Astrocyte of the cerebellum (primary cell): ENCODE measurements around the gene TTC4.

Experiments used
- DNase-seq: peaks from one replicate; pipeline ENCODE4 v3.0.0-alpha.2; 2011; ENCODE audit warnings: low read depth
- H3K4me3 ChIP-seq: 2 replicates; pipeline ENCODE4 v1.5.1; 2011; ENCODE audit warnings: mild to moderate bottlenecking, low read depth, low read length, moderate library complexity
- CTCF ChIP-seq: IDR thresholded peaks from 2 replicates; pipeline ENCODE4 v1.5.1; 2012; ENCODE audit warnings: low read length, low read depth, moderate library complexity, mild to moderate bottlenecking; ENCODE audit errors: missing control alignments
- in situ Hi-C: cut with HindIII; loops from 2 replicates; pipeline ENCODE4 v1.10.0; 2017; ENCODE audit warnings: low sequenced_read_pairs

The TTC4 gene

DNA sequence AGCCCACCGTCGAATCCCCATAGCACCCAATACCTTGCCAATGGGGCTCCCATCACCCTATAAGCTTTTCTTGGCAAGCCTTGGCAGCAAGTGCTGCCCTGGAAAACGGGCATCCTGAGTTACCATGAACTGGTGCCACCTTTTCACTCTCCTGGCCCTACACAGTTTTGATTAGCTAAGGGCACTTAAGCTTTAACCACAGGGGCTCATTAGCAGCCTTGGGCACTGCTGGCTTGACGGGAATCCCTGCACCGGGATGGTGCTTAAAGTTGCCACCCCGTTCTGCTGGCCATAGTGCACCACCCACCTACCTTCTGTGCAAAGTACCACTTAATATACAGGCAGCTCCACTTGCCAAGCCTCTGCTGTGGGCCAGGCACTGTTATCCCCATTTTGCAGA, 34.9 kb downstream of the TTC4 start:
- in situ Hi-C loops = no loop called here
- DNase-seq = no peak
- no peak for TF ChIP-seq CTCF
- H3K4me3 ChIP-seq = no peak overlapping the region

DNA sequence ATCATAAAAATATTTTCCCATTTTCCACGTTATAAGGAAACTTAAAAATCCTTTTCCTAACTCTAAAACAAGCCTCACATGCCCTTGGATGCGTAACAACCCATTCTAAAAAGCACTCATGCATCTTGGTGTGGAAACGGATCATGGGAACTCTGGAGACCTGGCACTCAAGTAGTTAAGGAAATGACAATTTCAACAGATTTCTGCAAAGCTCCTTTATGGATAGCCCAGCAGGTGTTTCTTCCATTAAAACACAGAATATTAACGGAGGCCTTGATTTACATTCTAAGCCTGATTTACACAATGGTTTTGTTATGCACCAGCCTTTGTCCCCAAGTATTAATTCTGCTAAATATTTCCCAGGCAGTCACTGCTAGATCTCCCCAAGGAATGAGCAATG, 35.8 kb downstream of the TTC4 start:
- no peak for DNase-seq
- no peak for TF ChIP-seq CTCF
- in situ Hi-C loops = no loop called here
- no peak overlapping the region for H3K4me3 ChIP-seq

DNA sequence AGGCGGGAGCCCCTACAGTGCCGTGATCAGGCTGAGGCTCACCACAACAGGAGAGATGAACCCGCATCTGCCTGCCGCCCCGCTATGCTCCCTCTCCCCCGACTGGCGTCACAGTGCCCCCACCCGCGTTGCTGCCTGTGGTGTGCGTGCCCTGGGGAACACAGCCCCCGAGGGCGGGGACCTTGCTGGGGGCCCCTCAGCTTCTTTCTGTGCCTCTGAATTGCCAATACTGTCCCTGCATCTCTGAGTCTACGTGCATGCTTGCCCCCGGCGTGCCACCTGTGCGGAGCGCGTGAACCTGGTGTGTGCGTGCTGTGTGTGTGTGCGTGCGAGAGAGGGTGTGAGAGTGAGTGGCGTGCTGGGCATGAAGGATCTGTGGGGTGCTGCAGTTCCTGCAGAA, 38.4 kb downstream of the TTC4 start:
- no peak overlapping the region for H3K4me3 ChIP-seq
- in situ Hi-C loops = no loop called here
- DNase-seq = no peak
- TF ChIP-seq CTCF = no peak

DNA sequence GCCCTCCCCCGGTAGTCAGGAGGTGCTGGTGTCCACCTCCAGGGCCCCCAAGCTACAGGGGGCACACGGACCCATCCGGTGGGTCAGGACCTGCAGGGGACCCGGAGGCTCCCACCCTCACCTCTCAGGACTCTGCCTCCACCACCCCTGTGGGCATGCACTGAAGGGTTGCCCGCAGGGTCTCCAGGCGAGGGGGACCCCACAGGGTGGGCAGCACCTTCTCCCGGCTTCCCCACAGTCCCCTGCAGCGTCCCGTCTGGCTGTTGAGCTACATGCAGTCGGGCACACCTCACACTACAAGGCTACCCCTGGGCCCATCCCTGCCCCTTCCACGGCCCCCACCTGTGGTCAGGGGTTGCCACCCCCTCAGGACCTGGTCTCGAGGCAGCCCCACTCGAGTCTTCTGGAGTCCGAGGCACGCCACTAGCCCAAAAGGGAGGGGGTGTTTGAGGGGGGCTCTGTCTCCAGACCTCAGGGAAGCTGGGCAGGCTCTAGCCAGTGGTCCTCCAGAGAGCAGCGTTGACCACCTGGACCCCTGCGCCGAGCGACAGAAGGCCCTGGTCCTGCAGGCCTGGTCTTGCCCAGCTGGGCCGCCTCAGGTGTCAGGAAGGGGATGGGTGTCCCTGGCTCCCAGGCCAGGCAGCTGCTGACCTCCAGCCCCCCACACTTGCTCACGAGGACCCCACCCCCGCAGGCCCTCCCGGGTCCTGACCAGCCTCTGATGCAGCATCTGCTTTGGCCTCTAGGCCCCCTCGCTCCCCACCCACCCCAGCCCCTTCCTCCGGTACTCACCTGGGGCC, 39.0 kb downstream of the TTC4 start:
- H3K4me3 ChIP-seq = no peak overlapping the region
- in situ Hi-C loops = no loop called here
- no peak for TF ChIP-seq CTCF
- no peak for DNase-seq

- no peak for DNase-seq
- H3K4me3 ChIP-seq = no peak overlapping the region
- in situ Hi-C loops = no loop called here
- no peak for TF ChIP-seq CTCF
Observed at GRCh38 chr1:54757833-54758232, 42.2 kb downstream of the TTC4 start.

DNA sequence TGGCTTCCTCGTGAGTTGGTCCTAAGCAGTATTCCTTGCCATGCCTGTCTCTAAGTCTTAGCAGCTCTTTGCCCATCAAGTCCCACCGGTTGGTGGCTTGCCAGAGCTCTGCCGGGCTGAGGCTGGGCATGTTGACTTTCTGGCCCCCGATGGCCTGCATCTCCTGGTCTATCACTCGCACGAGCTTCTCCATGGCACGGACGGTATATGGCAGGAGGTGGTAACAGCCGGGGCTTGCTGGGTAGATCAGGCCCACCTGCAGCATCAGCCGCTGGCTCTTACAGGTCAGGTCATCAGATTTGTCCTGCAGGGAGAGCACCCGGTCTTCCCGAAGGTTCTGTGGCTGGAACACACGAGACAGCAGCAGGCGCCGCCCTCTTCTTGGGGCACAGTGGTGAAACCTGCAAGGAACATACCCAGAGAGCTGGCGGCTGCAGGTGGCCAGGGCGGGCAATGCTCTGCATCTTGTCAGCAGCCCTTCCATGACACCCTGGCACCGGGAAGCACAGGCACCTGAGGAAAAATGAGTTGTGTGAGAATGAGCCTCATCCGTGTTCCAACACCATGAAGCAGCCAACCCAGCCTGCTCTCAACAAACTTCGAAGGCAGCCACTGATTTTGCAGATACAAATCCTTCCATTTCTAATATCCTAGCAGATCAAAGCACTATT, 43.2 kb downstream of the TTC4 start:
- in situ Hi-C loops = no loop called here
- H3K4me3 ChIP-seq = no peak overlapping the region
- TF ChIP-seq CTCF = no peak
- no peak for DNase-seq
